B cell (primary cell): ENCODE results near the gene TNN. TPM values are rescaled to one million over a fixed set of nuclear protein-coding genes. Genes with fewer than 3 reads are reported as not detected.
"Not testable (repeated sequence)": the region's sequence is repeated elsewhere in the genome, so short reads cannot be mapped to it uniquely, and the experiment has no call there.

Experiments used
- ATAC-seq: fragments of 200-7000 bp; cut with Tn5 transposase; one replicate; pipeline ENCODE4 v1.10.0; 2021; ENCODE audit warnings: low read depth, mild to moderate bottlenecking, moderate number of reproducible peaks, moderate library complexity
- CTCF ChIA-PET: fragments of 350-600 bp; sonication (Branson Sonifier 250); formaldehyde crosslinking; loops from one replicate; lab custom pipeline; 2021; ENCODE audit warnings: antibody characterized with exemption, inconsistent platforms; lab: Charles Lee
- POLR2A ChIA-PET: fragments of 350-600 bp; sonication (Branson Sonifier 250); formaldehyde crosslinking; loops from one replicate; lab custom pipeline; 2021; ENCODE audit warnings: antibody characterized with exemption; lab: Charles Lee
- DNase-seq: peaks from one replicate; pipeline ENCODE4 v3.0.0; 2013
- H2AFZ ChIP-seq: 2 replicates; pipeline ENCODE4 v1.6.1; 2012; ENCODE audit warnings: mild to moderate bottlenecking, low read depth, low read length; ENCODE audit not compliant: insufficient read depth, poor library complexity, severe bottlenecking
- H3K27ac ChIP-seq, 2 donors: 1 replicate in 1 of 2; 2 replicates in 1 of 2; pipeline ENCODE4 v1.5.1; 2012 to 2013; ENCODE audit warnings: low read length in 2 of 2, mild to moderate bottlenecking in 2 of 2, moderate library complexity in 1 of 2
- H3K27me3 ChIP-seq, 4 experiments: fragments of 200-600 bp in 1 of 4; sonication (generic) in 1 of 4; replicated peaks in 1 of 4; 1 replicate in 2 of 4; 2 replicates in 2 of 4; pipeline versions ENCODE4 v1.6.1 to v1.7.0; 2013 to 2016; ENCODE audit warnings: low read length in 3 of 4, mild to moderate bottlenecking in 2 of 4, mixed read lengths in 1 of 4, moderate library complexity in 1 of 4; ENCODE audit not compliant: insufficient read depth in 4 of 4, control insufficient read depth in 3 of 4; ENCODE audit errors: control extremely low read depth in 1 of 4
- H3K36me3 ChIP-seq, 2 experiments: replicated peaks in 1 of 2; 1 replicate in 1 of 2; 2 replicates in 1 of 2; pipeline versions ENCODE4 v1.6.1 to v1.7.1; 2013; ENCODE audit warnings: low read length in 1 of 2; ENCODE audit not compliant: insufficient read depth in 2 of 2, control insufficient read depth in 1 of 2; ENCODE audit errors: control extremely low read depth in 1 of 2, extremely low read depth in 1 of 2
- H3K4me1 ChIP-seq, 2 donors: fragments of 200-600 bp in 1 of 2; sonication (generic) in 1 of 2; 1 replicate in 1 of 2; 2 replicates in 1 of 2; pipeline versions ENCODE4 v1.5.1 to v1.6.1; 2013 to 2017; ENCODE audit warnings: low read length in 2 of 2; ENCODE audit not compliant: control insufficient read depth in 2 of 2, insufficient read depth in 2 of 2
- H3K4me2 ChIP-seq: replicated peaks from 2 replicates; pipeline ENCODE3; 2012; ENCODE audit warnings: mild to moderate bottlenecking, low read depth, low read length; ENCODE audit not compliant: poor library complexity, severe bottlenecking
- H3K4me3 ChIP-seq, 5 experiments: fragments of 200-600 bp in 1 of 5; sonication (generic) in 1 of 5; 1 replicate in 3 of 5; 2 replicates in 2 of 5; pipeline versions ENCODE4 v1.5.1 to v1.7.0; 2011 to 2016; ENCODE audit warnings: low read length in 4 of 5, mild to moderate bottlenecking in 4 of 5, low read depth in 2 of 5, control low read depth in 1 of 5, moderate library complexity in 1 of 5; ENCODE audit not compliant: insufficient read depth in 1 of 5; ENCODE audit errors: control extremely low read depth in 1 of 5, extremely low read depth in 1 of 5
- H3K79me2 ChIP-seq: fragments of 200-600 bp; sonication (generic); one replicate; pipeline ENCODE4 v1.6.0; 2016; ENCODE audit warnings: low read length; ENCODE audit not compliant: control insufficient read depth, insufficient read depth
- H3K9ac ChIP-seq: fragments of 200-600 bp; sonication (generic); 2 replicates; pipeline ENCODE4 v1.6.1; 2017; ENCODE audit warnings: mild to moderate bottlenecking, low read length, moderate library complexity
- H3K9me3 ChIP-seq, 3 donors: one replicate each; pipeline versions ENCODE4 v1.6.1 to v1.7.1; 2013; ENCODE audit warnings: low read length in 2 of 3; ENCODE audit not compliant: control insufficient read depth in 2 of 3, insufficient read depth in 1 of 3; ENCODE audit errors: control extremely low read depth in 1 of 3
- H4K20me1 ChIP-seq: 2 replicates; pipeline ENCODE4 v1.6.0; 2012; ENCODE audit warnings: mild to moderate bottlenecking, low read length; ENCODE audit not compliant: insufficient read depth, control insufficient read depth, poor library complexity, severe bottlenecking
- H3K27ac Mint-ChIP-seq: one replicate; pipeline ENCODE4 v1.8.0; 2021; ENCODE audit warnings: mixed read lengths
- H3K27me3 Mint-ChIP-seq: one replicate; pipeline ENCODE4 v1.8.0; 2021; ENCODE audit warnings: mixed read lengths
- H3K4me1 Mint-ChIP-seq: one replicate; pipeline ENCODE4 v1.8.0; 2021; ENCODE audit warnings: mixed read lengths
- H3K4me3 Mint-ChIP-seq: one replicate; pipeline ENCODE4 v1.8.0; 2021; ENCODE audit warnings: mixed read lengths
- H3K9me3 Mint-ChIP-seq: one replicate; pipeline ENCODE4 v1.8.0; 2022; ENCODE audit warnings: mixed read lengths; ENCODE audit not compliant: insufficient read depth
- CTCF ChIP-seq: fragments of 200-600 bp; IDR thresholded peaks from one replicate; pipeline ENCODE4 v1.8.0; 2022; ENCODE audit warnings: antibody characterized with exemption, mild to moderate bottlenecking
- EZH2 ChIP-seq: IDR thresholded peaks from 2 replicates; pipeline ENCODE4 v1.6.1; 2012; ENCODE audit warnings: borderline replicate concordance, low read depth, mild to moderate bottlenecking, moderate library complexity, low read length; ENCODE audit not compliant: insufficient read depth, poor library complexity, severe bottlenecking
- WGBS: methylation state at CpG from one replicate; pipeline ENCODE4 v1.1.5; 2013; ENCODE audit warnings: missing lambda C conversion rate; ENCODE audit not compliant: insufficient coverage; 5-methylcytosine and 5-hydroxymethylcytosine counted together
- intact Hi-C: fragments of 100-400 bp; cut with micrococcal nuclease; formaldehyde crosslinking; loops from one replicate; pipeline ENCODE4 v1.10.0; 2022
- polyA plus RNA-seq: library from polyadenylated mRNA; depleted of rRNA; stranded (reverse); fragments of >200 nt; gene quantifications from 2 replicates; pipeline ENCODE4 v1.2.3, GENCODE V29; 2012
- total RNA-seq, 2 donors: library from RNA; stranded (reverse); fragments of 120-200 nt in 1 of 2; gene quantifications; 1 replicate in 1 of 2; 2 replicates in 1 of 2; pipeline versions ENCODE4 v1.2.3 to v1.2.4, GENCODE V29; 2013 to 2022

TNN gene
- total and polyA plus RNA-seq, 2 donors (not counting 1 experiment from before 2014, with no cell fraction given) = not detected

- Histone ChIP-seq H3K4me2 (peak within 1 kb of the TSS; percentile 87), H3K79me2 (peaks cover 24% of the 10 kb centered on the region), H3K27ac (peak within 1 kb of the TSS; percentile 84 to 87), H3K9ac (peak within 1 kb of the TSS; percentile 98), H3K9me3 (peaks cover 0 to 5% (median 1%) of the 10 kb centered on the region in 3 donors), H4K20me1 (no peaks in the 10 kb centered on the region), H2AFZ (peak within 1 kb of the TSS; percentile 90), H3K27me3 (no peaks in the 10 kb centered on the region), H3K4me3 (peak within 1 kb of the TSS; percentile 91 to 99 (median 95)), H3K4me1 (peaks cover 10 to 15% of the 10 kb centered on the region in 2 donors), H3K36me3 (peaks cover 0 to 8% of the 10 kb centered on the region in 2 experiments)
- Mint-ChIP-seq H3K4me1 (peaks cover 28% of the 10 kb centered on the region), H3K27me3 (no peaks in the 10 kb centered on the region), H3K27ac (peak within 1 kb of the TSS; percentile 92), H3K9me3 (peaks cover 3% of the 10 kb centered on the region), H3K4me3 (peak within 1 kb of the TSS; percentile 95)
- no peak for TF ChIP-seq CTCF
- no peak for TF ChIP-seq EZH2
- ATAC-seq (peak; percentile 95), DNase-seq (peak; percentile 99)
- WGBS = 3% methylated on average over 39 of the region's 42 CpGs
- POLR2A ChIA-PET = interaction anchor here (0.6 to 3.9 kb wide), 6 partner anchors 10 to 1308 kb away, joined by 3 to 57 read pairs (median 3); partner anchors contain the start of genes CACYBP and KLHL20
- CTCF ChIA-PET = interaction anchor here (1.0 to 2.3 kb wide), 7 partner anchors 12 to 253 kb away, joined by 3 to 18 read pairs (median 4); partner anchors contain the start of gene CACYBP
- intact Hi-C loops = loop anchor here (1.0 to 10.0 kb wide), 8 partner anchors 24 to 1546 kb away; partner anchors contain the start of genes CACYBP, COP1, KIAA0040 and PRDX6
Measured at GRCh38 chr1:175023043-175023921, 44.4 kb upstream of the TNN start, which contains the start of gene MRPS14. MRPS14 (minus strand) TSS chr1:175023425; CDS start chr1:175023408, 17 bp downstream.

- H3K27me3 ChIP-seq, ATAC-seq, H3K9me3 ChIP-seq, H4K20me1 ChIP-seq, H3K36me3 ChIP-seq, H3K9me3 Mint-ChIP-seq, DNase-seq, H3K27me3 Mint-ChIP-seq: not testable (repeated sequence)
- peak overlapping the region; percentile 92 for H3K27ac Mint-ChIP-seq
- POLR2A ChIA-PET = interaction anchor here (0.6 to 3.9 kb wide), 6 partner anchors 10 to 1309 kb away, joined by 3 to 57 read pairs (median 3); partner anchors contain the start of genes CACYBP and KLHL20
- peak overlapping the region; percentile 87 for H3K4me2 ChIP-seq
- H3K27ac ChIP-seq = peak overlapping the region; percentile 84 to 87
- intact Hi-C loops = loop anchor here (1.0 to 10.0 kb wide), 8 partner anchors 25 to 1547 kb away; partner anchors contain the start of genes CACYBP, COP1, KIAA0040 and PRDX6
- H3K4me3 Mint-ChIP-seq = peak overlapping the region; percentile 95
- H3K9ac ChIP-seq = peak overlapping the region; percentile 98
- 96% methylated on average over 2 of the region's 2 CpGs for WGBS
- H3K4me1 Mint-ChIP-seq = peaks cover 28% of the 10 kb centered on the region
- CTCF ChIA-PET = interaction anchor here (1.1 to 2.3 kb wide), 5 partner anchors 24 to 253 kb away, joined by 3 to 18 read pairs (median 4); partner anchors contain the start of gene CACYBP
- H3K4me3 ChIP-seq = peak overlapping the region; percentile 91 to 99 (median 95)
- peak overlapping the region; percentile 90 for H2AFZ ChIP-seq
- peaks cover 24% of the 10 kb centered on the region for H3K79me2 ChIP-seq
- H3K4me1 ChIP-seq = peaks cover 10 to 15% of the 10 kb centered on the region in 2 donors
Measured at GRCh38 chr1:175023922-175024242, 43.8 kb upstream of the TNN start.
